ENCODE data around the gene GLOD5. TPM values are rescaled to one million over a fixed set of nuclear protein-coding genes. Genes with fewer than 3 reads are reported as not detected.

GLOD5 gene
- total RNA-seq, 4 donors from 2014 or later = 1.2 to 3.3 TPM; not detected in 2

DNA sequence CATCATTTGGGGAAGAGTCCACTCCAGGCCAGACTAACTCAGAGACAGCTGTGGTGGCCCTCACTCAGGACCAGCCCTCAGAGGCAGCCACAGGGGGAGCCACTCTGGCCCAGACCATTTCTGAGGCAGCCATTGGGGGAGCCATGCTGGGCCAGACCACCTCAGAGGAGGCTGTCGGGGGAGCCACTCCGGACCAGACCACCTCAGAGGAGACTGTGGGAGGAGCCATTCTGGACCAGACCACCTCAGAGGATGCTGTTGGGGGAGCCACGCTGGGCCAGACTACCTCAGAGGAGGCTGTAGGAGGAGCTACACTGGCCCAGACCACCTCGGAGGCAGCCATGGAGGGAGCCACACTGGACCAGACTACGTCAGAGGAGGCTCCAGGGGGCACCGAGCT is 61.5 kb downstream of the GLOD5 start:
- Histone ChIP-seq H3K36me3 (peaks cover 0 to 7% of the 10 kb centered on the region in 2 donors), H3K4me3 (replicated peaks in 1 of 3) (no peak overlapping the region), H3K9me3 (no peaks in the 10 kb centered on the region), H3K27ac (no peak overlapping the region), H3K27me3 (no peaks in the 10 kb centered on the region), H3K4me1 (no peaks in the 10 kb centered on the region)
- no peak for DNase-seq
- intact Hi-C loops (cut with DNase I) = no loop called here
- WGBS, 2 donors = no CpG with 5 or more reads among the region's 6 CpGs
- TF ChIP-seq POLR2A (IDR thresholded peaks at IDR 0.05) = no peak
- TF ChIP-seq, protein P1, sequence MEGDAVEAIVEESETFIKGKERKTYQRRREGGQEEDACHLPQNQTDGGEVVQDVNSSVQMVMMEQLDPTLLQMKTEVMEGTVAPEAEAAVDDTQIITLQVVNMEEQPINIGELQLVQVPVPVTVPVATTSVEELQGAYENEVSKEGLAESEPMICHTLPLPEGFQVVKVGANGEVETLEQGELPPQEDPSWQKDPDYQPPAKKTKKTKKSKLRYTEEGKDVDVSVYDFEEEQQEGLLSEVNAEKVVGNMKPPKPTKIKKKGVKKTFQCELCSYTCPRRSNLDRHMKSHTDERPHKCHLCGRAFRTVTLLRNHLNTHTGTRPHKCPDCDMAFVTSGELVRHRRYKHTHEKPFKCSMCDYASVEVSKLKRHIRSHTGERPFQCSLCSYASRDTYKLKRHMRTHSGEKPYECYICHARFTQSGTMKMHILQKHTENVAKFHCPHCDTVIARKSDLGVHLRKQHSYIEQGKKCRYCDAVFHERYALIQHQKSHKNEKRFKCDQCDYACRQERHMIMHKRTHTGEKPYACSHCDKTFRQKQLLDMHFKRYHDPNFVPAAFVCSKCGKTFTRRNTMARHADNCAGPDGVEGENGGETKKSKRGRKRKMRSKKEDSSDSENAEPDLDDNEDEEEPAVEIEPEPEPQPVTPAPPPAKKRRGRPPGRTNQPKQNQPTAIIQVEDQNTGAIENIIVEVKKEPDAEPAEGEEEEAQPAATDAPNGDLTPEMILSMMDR (IDR thresholded peaks at IDR 0.05) = no peak

Small RNA genes within 50 kb of the gene (small RNA-seq; reads per million reads assigned to genes)
- gene RNU6-1056P = not detected
- not detected for gene RNU6-29P

Other genes with a start within 250 kb of the GLOD5 start
- gene EBP, start 239.9 kb upstream of the GLOD5 start, total RNA-seq = 10 to 100 TPM; 11.0 to 43.5 (median 35.5) TPM
- 10 to 100 TPM in 3 of 4 donors, 1 to 10 TPM in 1; 9.4 to 16.5 (median 12.2) TPM for gene TBC1D25, start 222.0 kb upstream of the GLOD5 start, total RNA-seq
- gene RBM3, start 187.3 kb upstream of the GLOD5 start, total RNA-seq = 100 to 1,000 TPM; 122 to 250 (median 177) TPM
- 100 to 1,000 TPM; 134 to 181 (median 171) TPM for gene WDR13, start 164.3 kb upstream of the GLOD5 start, total RNA-seq
- 1 to 10 TPM; 1.4 to 4.8 (median 3.3) TPM for gene WAS, start 77.9 kb upstream of the GLOD5 start, total RNA-seq
- 1 to 10 TPM; 2.7 to 8.6 (median 7.1) TPM for gene SUV39H1, start 65.0 kb upstream of the GLOD5 start, total RNA-seq
- gene GATA1, start 24.8 kb downstream of the GLOD5 start, total RNA-seq = not detected
- 100 to 1,000 TPM in 1 of 4 donors, 10 to 100 TPM in 3; 80.4 to 124 (median 90.5) TPM for gene HDAC6, start 40.3 kb downstream of the GLOD5 start, total RNA-seq
- gene ERAS, start 64.8 kb downstream of the GLOD5 start, total RNA-seq = not detected
- 1 to 10 TPM; 1.5 to 4.0 (median 3.4) TPM for gene PCSK1N, start 73.9 kb downstream of the GLOD5 start, total RNA-seq
- 10 to 100 TPM; 34.3 to 53.1 (median 41.2) TPM for gene TIMM17B, start 136.0 kb downstream of the GLOD5 start, total RNA-seq
- 10 to 100 TPM; 52.4 to 76.2 (median 57.2) TPM for gene PQBP1, start 136.2 kb downstream of the GLOD5 start, total RNA-seq
- gene SLC35A2, start 149.9 kb downstream of the GLOD5 start, total RNA-seq = 10 to 100 TPM; 26.9 to 47.8 (median 32.3) TPM
- 10 to 100 TPM in 1 of 4 donors, 1 to 10 TPM in 3; 4.8 to 12.1 (median 5.9) TPM for gene PIM2, start 157.3 kb downstream of the GLOD5 start, total RNA-seq
- 10 to 100 TPM; 33.9 to 52.4 (median 43.3) TPM for gene OTUD5, start 195.9 kb downstream of the GLOD5 start, total RNA-seq
- 1 to 10 TPM in 3 of 4 donors, under 1 TPM in 1; 0.54 to 1.6 (median 1.1) TPM for gene KCND1, start 210.1 kb downstream of the GLOD5 start, total RNA-seq
- gene GRIPAP1, start 240.5 kb downstream of the GLOD5 start, total RNA-seq = 10 to 100 TPM; 30.6 to 33.9 (median 33.4) TPM

Data from thyroid gland (tissue), 4 donors.